Measurements from ENCODE around the gene C17orf78. TPM values are rescaled to one million over a fixed set of nuclear protein-coding genes. Genes with fewer than 3 reads are reported as not detected.

C17orf78 gene
- total and polyA plus RNA-seq, 2 of the 8 experiments (the other 6 are each of a cell fraction or from before 2014, with no cell fraction given), result not detected

GRCh38 chr17:37406635-37407461 is 31.1 kb downstream of the C17orf78 start, which contains the start of the genes ACACA and TADA2A (continued):
- TF ChIP-seq CHD7 (IDR thresholded peaks at IDR 0.05; ENCODE audit: insufficient replicate concordance, low read length), result no peak
- no peak for TF ChIP-seq FOSL1 (IDR thresholded peaks at IDR 0.05; ENCODE audit: insufficient read depth, low read depth, low read length)
- no peak for TF ChIP-seq HDAC6 (IDR thresholded peaks at IDR 0.05; ENCODE audit: low read depth, low read length)
- TF ChIP-seq EP300 (IDR thresholded peaks at IDR 0.05; ENCODE audit: borderline replicate concordance in 1 of 2, low read depth in 2 of 2, low read length in 2 of 2), result no peak
- no peak for TF ChIP-seq SRF (IDR thresholded peaks at IDR 0.05; ENCODE audit: low read depth, low read length)
- no peak for TF ChIP-seq CHD2 (IDR thresholded peaks at IDR 0.05; ENCODE audit: low read length)
- TF ChIP-seq MAFK (IDR thresholded peaks at IDR 0.05; ENCODE audit: low read depth, low read length), result no peak
- TF ChIP-seq GABPA (IDR thresholded peaks at IDR 0.05; ENCODE audit: borderline replicate concordance, insufficient read depth, low read length), result no peak
- no peak for TF ChIP-seq SUZ12 (IDR thresholded peaks at IDR 0.05; ENCODE audit: low read length)
- TF ChIP-seq PHF8 (conservative IDR thresholded peaks at IDR 0.05; ENCODE audit: low read depth, low read length), result peak; percentile 75

Measured in H1 (cell line).